MG63 (cell line): ENCODE results near the gene SPATS2. TPM values are rescaled to one million over a fixed set of nuclear protein-coding genes. Genes with fewer than 3 reads are reported as not detected.

ENCODE experiments used
- DNase-seq: peaks from one replicate; pipeline ENCODE4 v3.0.0-alpha.2; 2020
- H3K27me3 ChIP-seq: fragments of 250-450 bp; sonication (Bioruptor Pico); 2 replicates; pipeline ENCODE4 v1.5.1; 2020; ENCODE audit warnings: mild to moderate bottlenecking, moderate library complexity
- H3K36me3 ChIP-seq: fragments of 250-450 bp; sonication (Bioruptor Pico); 2 replicates; pipeline ENCODE4 v1.5.1; 2020; ENCODE audit warnings: mild to moderate bottlenecking, moderate library complexity
- H3K4me3 ChIP-seq: fragments of 250-450 bp; sonication (Bioruptor Pico); 2 replicates; pipeline ENCODE4 v1.5.1; 2020; ENCODE audit warnings: mild to moderate bottlenecking, moderate library complexity
- H3K9me3 ChIP-seq: fragments of 250-450 bp; sonication (Bioruptor Pico); 2 replicates; pipeline ENCODE4 v1.5.1; 2020; ENCODE audit warnings: mild to moderate bottlenecking, moderate library complexity
- total RNA-seq: library from RNA; depleted of rRNA; stranded (reverse); fragments of >200 nt; shearing (Covaris generic); gene quantifications from 2 replicates; pipeline ENCODE4 v1.2.3, GENCODE V29; 2014; ENCODE audit warnings: low replicate concordance

Gene SPATS2
- total RNA-seq, 1 experiment from 2014 or later: 43.8 TPM

GRCh38 chr12:49461221-49461620 lies 94.0 kb downstream of the SPATS2 start:
- Histone ChIP-seq H3K36me3 (peaks cover 8% of the 10 kb centered on the region), H3K9me3 (no peaks in the 10 kb centered on the region; the same call in 1 of the 2 replicates), H3K27me3 (no peaks in the 10 kb centered on the region), H3K4me3 (no peak overlapping the region)
- DNase-seq: no peak

GRCh38 chr12:49462083-49462744 lies 95.0 kb downstream of the SPATS2 start:
- Histone ChIP-seq H3K27me3 (no peaks in the 10 kb centered on the region), H3K4me3 (no peak overlapping the region), H3K36me3 (peaks cover 8% of the 10 kb centered on the region), H3K9me3 (no peaks in the 10 kb centered on the region; the same call in 1 of the 2 replicates)
- DNase-seq: peak; percentile 8

GRCh38 chr12:49465132-49465531 lies 97.9 kb downstream of the SPATS2 start:
- Histone ChIP-seq H3K9me3 (no peaks in the 10 kb centered on the region; the same call in 1 of the 2 replicates), H3K4me3 (no peak overlapping the region), H3K27me3 (no peaks in the 10 kb centered on the region), H3K36me3 (peaks cover 8% of the 10 kb centered on the region)
- DNase-seq: no peak

GRCh38 chr12:49470986-49471385 lies 103.7 kb downstream of the SPATS2 start:
- Histone ChIP-seq H3K9me3 (no peaks in the 10 kb centered on the region), H3K36me3 (no peaks in the 10 kb centered on the region), H3K27me3 (no peaks in the 10 kb centered on the region), H3K4me3 (no peak overlapping the region)
- DNase-seq: no peak

- Histone ChIP-seq H3K27me3 (no peaks in the 10 kb centered on the region), H3K9me3 (no peaks in the 10 kb centered on the region), H3K4me3 (no peak overlapping the region), H3K36me3 (no peaks in the 10 kb centered on the region)
- no peak for DNase-seq
These were observed 104.3 kb downstream of the SPATS2 start for GRCh38 chr12:49471557-49471956.

GRCh38 chr12:49476091-49476490 lies 108.8 kb downstream of the SPATS2 start:
- no peaks in the 10 kb centered on the region for H3K9me3 ChIP-seq

GRCh38 chr12:49478949-49479664 lies 111.8 kb downstream of the SPATS2 start:
- Histone ChIP-seq H3K36me3 (no peaks in the 10 kb centered on the region), H3K9me3 (no peaks in the 10 kb centered on the region), H3K4me3 (no peak overlapping the region), H3K27me3 (no peaks in the 10 kb centered on the region)
- no peak for DNase-seq

More at GRCh38 chr12:49476091-49476490, 108.8 kb downstream of the SPATS2 start:
- DNase-seq: no peak
- Histone ChIP-seq H3K4me3 (no peak overlapping the region), H3K36me3 (no peaks in the 10 kb centered on the region), H3K27me3 (no peaks in the 10 kb centered on the region)

- no peak overlapping the region for H3K4me3 ChIP-seq
- peak; percentile 58 for DNase-seq
- H3K9me3 ChIP-seq: no peaks in the 10 kb centered on the region
- peaks cover 2% of the 10 kb centered on the region; the same call in 1 of the 2 replicates for H3K36me3 ChIP-seq
- no peaks in the 10 kb centered on the region for H3K27me3 ChIP-seq
These were observed 115.1 kb downstream of the SPATS2 start for GRCh38 chr12:49482095-49483051.

GRCh38 chr12:49483619-49484018 lies 116.4 kb downstream of the SPATS2 start:
- Histone ChIP-seq H3K4me3 (no peak overlapping the region), H3K36me3 (peaks cover 2% of the 10 kb centered on the region; the same call in 1 of the 2 replicates), H3K27me3 (no peaks in the 10 kb centered on the region), H3K9me3 (no peaks in the 10 kb centered on the region)
- DNase-seq: no peak

- H3K4me3 ChIP-seq: no peak overlapping the region
- no peaks in the 10 kb centered on the region for H3K9me3 ChIP-seq
- peaks cover 2% of the 10 kb centered on the region; the same call in 1 of the 2 replicates for H3K36me3 ChIP-seq
- no peak for DNase-seq
- H3K27me3 ChIP-seq: no peaks in the 10 kb centered on the region
These were observed 120.3 kb downstream of the SPATS2 start for GRCh38 chr12:49487605-49488004.

GRCh38 chr12:49489154-49489553 lies 121.9 kb downstream of the SPATS2 start:
- H3K9me3 ChIP-seq: no peaks in the 10 kb centered on the region
- H3K36me3 ChIP-seq: peaks cover 2% of the 10 kb centered on the region; the same call in 1 of the 2 replicates
- DNase-seq: no peak
- no peak overlapping the region for H3K4me3 ChIP-seq
- H3K27me3 ChIP-seq: no peaks in the 10 kb centered on the region

- no peaks in the 10 kb centered on the region for H3K9me3 ChIP-seq
- DNase-seq: no peak
- H3K4me3 ChIP-seq: no peak overlapping the region
- H3K27me3 ChIP-seq: no peaks in the 10 kb centered on the region
- H3K36me3 ChIP-seq: peaks cover 2% of the 10 kb centered on the region; the same call in 1 of the 2 replicates
These were observed 122.5 kb downstream of the SPATS2 start for GRCh38 chr12:49489720-49490119.

GRCh38 chr12:49491823-49492222 lies 124.6 kb downstream of the SPATS2 start:
- H3K27me3 ChIP-seq: no peaks in the 10 kb centered on the region
- H3K4me3 ChIP-seq: no peak overlapping the region
- no peak for DNase-seq
- peaks cover 6% of the 10 kb centered on the region; the same call in 1 of the 2 replicates for H3K36me3 ChIP-seq
- no peaks in the 10 kb centered on the region for H3K9me3 ChIP-seq

GRCh38 chr12:49493900-49494299 lies 126.6 kb downstream of the SPATS2 start:
- no peak for DNase-seq
- no peaks in the 10 kb centered on the region for H3K9me3 ChIP-seq
- H3K4me3 ChIP-seq: no peak overlapping the region
- H3K27me3 ChIP-seq: no peaks in the 10 kb centered on the region
- H3K36me3 ChIP-seq: peaks cover 4% of the 10 kb centered on the region; the same call in 1 of the 2 replicates

- H3K4me3 ChIP-seq: no peak overlapping the region
- DNase-seq: no peak
- H3K9me3 ChIP-seq: no peaks in the 10 kb centered on the region
These were observed 129.4 kb downstream of the SPATS2 start for GRCh38 chr12:49496417-49497360.

GRCh38 chr12:49501895-49502294 lies 134.6 kb downstream of the SPATS2 start:
- Histone ChIP-seq H3K27me3 (no peaks in the 10 kb centered on the region), H3K4me3 (no peak overlapping the region), H3K36me3 (peaks cover 22% of the 10 kb centered on the region), H3K9me3 (no peaks in the 10 kb centered on the region)
- no peak for DNase-seq

More at GRCh38 chr12:49496417-49497360, 129.4 kb downstream of the SPATS2 start:
- Histone ChIP-seq H3K36me3 (peaks cover 14% of the 10 kb centered on the region; the same call in 1 of the 2 replicates), H3K27me3 (no peaks in the 10 kb centered on the region)
